PC-3 (cell line): ENCODE results near the gene TRIM28. TPM values are rescaled to one million over a fixed set of nuclear protein-coding genes. Genes with fewer than 3 reads are reported as not detected.

ENCODE experiments used
- ATAC-seq: fragments of 200-7000 bp; cut with Tn5 transposase; 2 replicates; pipeline ENCODE4 v1.9.1; 2020; ENCODE audit warnings: mild to moderate bottlenecking, moderate library complexity
- BruUV-seq: library from RNA; stranded (reverse); fragments of 400-500 nt; replicated peaks from 2 replicates; lab custom pipeline; 2021; lab: Mats Ljungman, UMichigan
- CTCF ChIA-PET: fragments of 300-600 bp; sonication (Branson Sonifier 250); formaldehyde crosslinking; loops from one replicate; lab custom pipeline; 2022; ENCODE audit warnings: antibody characterized with exemption; lab: Charles Lee
- POLR2A ChIA-PET: fragments of 300-600 bp; sonication (Branson Sonifier 250); formaldehyde crosslinking; loops from one replicate; lab custom pipeline; 2022; ENCODE audit warnings: antibody characterized with exemption; ENCODE audit not compliant: unreplicated experiment; lab: Charles Lee
- DNase-seq: peaks from one replicate; pipeline ENCODE4 v3.0.0-alpha.2; 2015
- H2AFZ ChIP-seq: fragments of 300-600 bp; sonication (generic); 2 replicates; pipeline ENCODE4 v1.6.0; 2016; ENCODE audit warnings: antibody characterized with exemption, low read length
- H3F3A ChIP-seq: fragments of 300-600 bp; sonication (generic); one replicate; pipeline ENCODE4 v1.6.0; 2017; ENCODE audit warnings: antibody characterized with exemption, low read length, control low read depth, mild to moderate bottlenecking; ENCODE audit not compliant: unreplicated experiment
- H3K27ac ChIP-seq: fragments of 300-600 bp; sonication (generic); 2 replicates; pipeline ENCODE4 v1.5.1; 2016; ENCODE audit warnings: mild to moderate bottlenecking, low read length
- H3K27me3 ChIP-seq: fragments of 300-600 bp; sonication (generic); 2 replicates; pipeline ENCODE4 v1.6.1; 2016; ENCODE audit warnings: low read length, mixed read lengths
- H3K36me3 ChIP-seq: fragments of 300-600 bp; sonication (generic); 2 replicates; pipeline ENCODE4 v1.6.1; 2016; ENCODE audit warnings: low read depth, mixed run types, low read length, mixed read lengths
- H3K4me1 ChIP-seq: fragments of 300-600 bp; sonication (generic); 2 replicates; pipeline ENCODE4 v1.5.1; 2016; ENCODE audit warnings: low read length; ENCODE audit not compliant: insufficient read depth
- H3K4me2 ChIP-seq: fragments of 300-600 bp; sonication (generic); 2 replicates; pipeline ENCODE4 v1.6.0; 2016; ENCODE audit warnings: low read length
- H3K4me3 ChIP-seq: fragments of 300-600 bp; sonication (generic); 2 replicates; pipeline ENCODE4 v1.5.1; 2016; ENCODE audit warnings: mild to moderate bottlenecking, low read length, mixed read lengths
- H3K79me2 ChIP-seq: fragments of 300-600 bp; sonication (generic); 2 replicates; pipeline ENCODE4 v1.6.1; 2017; ENCODE audit warnings: low read length, mixed read lengths
- H3K9ac ChIP-seq: fragments of 300-600 bp; sonication (generic); 2 replicates; pipeline ENCODE4 v1.6.0; 2016; ENCODE audit warnings: mild to moderate bottlenecking, low read length
- H3K9me2 ChIP-seq: fragments of 300-600 bp; sonication (generic); replicated peaks from 2 replicates; pipeline ENCODE4 v1.6.1; 2016; ENCODE audit warnings: mixed run types, low read length, mixed read lengths
- H3K9me3 ChIP-seq: fragments of 300-600 bp; sonication (generic); 2 replicates; pipeline ENCODE4 v1.6.1; 2016; ENCODE audit warnings: low read length, mixed read lengths
- H4K20me1 ChIP-seq: fragments of 300-600 bp; sonication (generic); 2 replicates; pipeline ENCODE4 v1.6.1; 2016; ENCODE audit warnings: low read length, mixed read lengths
- CTCF ChIP-seq: fragments of 300-600 bp; sonication (generic); conservative IDR thresholded peaks from 2 replicates; pipeline ENCODE4 v1.5.1; 2017; ENCODE audit warnings: antibody characterized with exemption, low read depth, mild to moderate bottlenecking, low read length
- EZH2 ChIP-seq: fragments of 300-600 bp; sonication (generic); IDR thresholded peaks from one replicate; pipeline ENCODE4 v1.6.1; 2017; ENCODE audit warnings: antibody characterized with exemption, mild to moderate bottlenecking, low read length; ENCODE audit not compliant: unreplicated experiment
- EZH2phosphoT487 ChIP-seq: fragments of 300-600 bp; sonication (generic); IDR thresholded peaks from 2 replicates; pipeline ENCODE4 v1.6.1; 2018; ENCODE audit warnings: mild to moderate bottlenecking, antibody characterized with exemption, low read length, borderline replicate concordance
- intact Hi-C: fragments of 100-400 bp; cut with micrococcal nuclease; formaldehyde crosslinking; loops from 2 replicates; pipeline ENCODE4 v1.9.0; 2023
- total RNA-seq: library from RNA; depleted of rRNA; stranded (reverse); fragments of >200 nt; gene quantifications from 2 replicates; pipeline ENCODE4 v1.2.3, GENCODE V29; 2014

Gene TRIM28
- total RNA-seq, 1 experiment from 2014 or later = 1,169 TPM

DNA sequence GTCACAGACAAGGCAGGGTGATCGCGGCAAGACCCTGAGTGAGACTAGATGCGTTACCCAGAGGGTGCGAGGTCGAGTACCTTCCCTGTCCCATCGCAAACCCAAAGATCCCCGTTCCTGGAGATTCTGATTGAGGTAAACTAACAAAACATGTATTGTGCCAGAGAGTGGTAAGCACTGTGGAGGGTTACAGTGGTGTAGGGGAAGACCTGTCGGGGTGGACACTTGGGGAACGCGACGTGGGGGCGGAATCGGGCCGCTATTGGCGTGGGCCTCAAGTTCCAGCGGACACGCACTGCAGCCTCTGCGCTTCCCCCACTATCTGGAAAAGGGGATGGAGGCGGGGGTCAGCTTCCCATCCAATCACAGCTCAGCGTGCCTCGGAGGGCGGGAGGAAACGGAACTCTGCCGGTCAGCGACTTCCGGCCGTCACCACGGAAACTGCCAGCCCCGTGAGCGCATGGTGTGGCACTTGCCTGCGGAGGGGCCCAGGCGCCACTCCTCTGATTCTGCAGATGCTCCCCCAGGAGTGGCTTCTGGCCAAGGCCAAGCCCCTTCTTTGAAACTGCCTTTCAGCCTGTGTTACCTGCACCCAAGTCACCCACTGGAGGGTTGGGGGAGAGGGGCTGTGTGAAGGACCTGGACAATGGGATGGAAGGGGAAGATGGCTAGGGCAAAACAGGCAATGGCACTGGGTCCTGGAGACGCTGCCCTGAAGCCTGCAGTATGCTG is 15.6 kb downstream of the TRIM28 start:
- ChIA-PET POLR2A (interaction anchor here (0.6 kb wide), 4 partner anchors 13 to 40 kb away, joined by 3 to 5 read pairs (median 4); partner anchors contain the start of genes TRIM28 and ZBTB45), CTCF (interaction anchor here (0.6 kb wide), 1 partner anchor 46 kb away, joined by 4 read pairs; no protein-coding TSS in a partner anchor)
- peak; percentile 34 for ATAC-seq
- H3K4me1 ChIP-seq = peaks cover 50% of the 10 kb centered on the region
- H3K4me3 ChIP-seq = peak overlapping the region; percentile 69
- H4K20me1 ChIP-seq = no peaks in the 10 kb centered on the region
- intact Hi-C loops = loop anchor here (1.0 to 2.0 kb wide), 2 partner anchors 13 to 60 kb away; partner anchors contain the start of gene MZF1
- BruUV-seq = TSS peak; percentile 46
- no peak for TF ChIP-seq EZH2phosphoT487
- TF ChIP-seq EZH2 = no peak
- TF ChIP-seq CTCF = no peak
- H3K9ac ChIP-seq = peak overlapping the region; percentile 95
- peaks cover 25% of the 10 kb centered on the region for H3K79me2 ChIP-seq
- H3K27me3 ChIP-seq = no peaks in the 10 kb centered on the region
- no peaks in the 10 kb centered on the region for H3K9me2 ChIP-seq
- H3F3A ChIP-seq = peaks cover 4% of the 10 kb centered on the region
- no peaks in the 10 kb centered on the region for H3K9me3 ChIP-seq
- DNase-seq = peak; percentile 93
- peaks cover 11% of the 10 kb centered on the region for H3K36me3 ChIP-seq
- H3K4me2 ChIP-seq = peak overlapping the region; percentile 97
- H2AFZ ChIP-seq = peak overlapping the region; percentile 86
- H3K27ac ChIP-seq = peak overlapping the region; percentile 85

DNA sequence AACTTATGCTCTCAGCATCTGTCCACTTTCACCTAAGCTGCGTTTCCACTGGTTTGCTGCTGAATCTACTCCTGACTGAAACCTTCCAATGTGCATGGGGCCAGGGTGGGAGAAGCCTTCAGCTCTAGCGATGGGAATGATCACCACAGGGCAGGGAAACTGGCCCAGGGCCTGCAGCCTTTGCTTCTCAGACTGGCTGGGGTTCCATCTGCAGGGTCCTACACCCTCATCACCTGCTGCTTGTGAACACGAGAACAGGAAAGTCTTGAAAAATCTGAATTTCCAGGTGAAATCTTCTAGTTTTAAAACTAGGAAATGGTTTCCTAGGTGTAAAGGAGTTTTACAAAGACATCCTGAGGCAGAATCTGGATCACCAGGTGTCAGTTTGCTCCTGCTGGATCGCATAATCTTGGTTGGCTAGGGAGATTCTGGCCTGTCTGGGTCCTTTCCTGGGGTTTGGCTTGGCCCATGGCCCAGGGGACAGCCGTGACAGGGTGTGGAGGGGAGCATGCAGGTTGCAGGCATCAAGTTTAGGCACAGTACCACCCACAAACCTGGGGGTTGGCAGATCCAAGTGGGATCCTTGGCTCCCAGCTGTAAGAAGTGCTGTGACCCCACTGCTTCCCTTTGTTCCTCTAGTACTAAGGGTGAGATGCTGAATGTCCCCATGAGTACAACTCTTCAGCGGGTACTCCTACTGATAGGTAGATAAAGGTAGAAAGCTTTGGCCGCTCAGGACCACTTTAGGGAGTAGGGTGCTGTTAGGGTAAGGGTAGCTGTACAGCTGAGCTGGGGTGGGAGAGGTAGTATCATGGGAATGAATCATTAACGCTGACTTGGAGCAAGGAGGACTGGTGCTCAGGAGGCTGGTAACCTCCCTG is 16.4 kb downstream of the TRIM28 start:
- intact Hi-C loops = no loop called here
- BruUV-seq = no TSS peak
- Histone ChIP-seq H4K20me1 (no peaks in the 10 kb centered on the region), H3K79me2 (peaks cover 24% of the 10 kb centered on the region), H3K9me2 (no peaks in the 10 kb centered on the region), H3K4me3 (peak overlapping the region; percentile 69), H3K27me3 (no peaks in the 10 kb centered on the region), H3K9me3 (no peaks in the 10 kb centered on the region), H3K4me1 (peaks cover 46% of the 10 kb centered on the region), H3K36me3 (peaks cover 11% of the 10 kb centered on the region), H3K27ac (peak overlapping the region; percentile 85), H2AFZ (peak overlapping the region; percentile 86), H3F3A (peaks cover 2% of the 10 kb centered on the region), H3K4me2 (peak overlapping the region; percentile 97), H3K9ac (peak overlapping the region; percentile 95)
- DNase-seq = no peak
- no peak for ATAC-seq
- TF ChIP-seq EZH2 (no peak), EZH2phosphoT487 (no peak), CTCF (no peak)
- POLR2A ChIA-PET = interaction anchor here (0.6 kb wide), 1 partner anchor 16 kb away, joined by 5 read pairs; the partner anchor contains the start of gene TRIM28
- CTCF ChIA-PET = no interaction called here
